CD4-positive, alpha-beta T cell (primary cell): ENCODE data around the gene TTC12. TPM values are rescaled to one million over a fixed set of nuclear protein-coding genes. Genes with fewer than 3 reads are reported as not detected.

ENCODE experiments used
- ATAC-seq: fragments of 200-7000 bp; cut with Tn5 transposase; one replicate; pipeline ENCODE4 v1.10.0; 2022; ENCODE audit warnings: mild to moderate bottlenecking; ENCODE audit not compliant: poor library complexity
- CTCF ChIA-PET: fragments of 350-600 bp; sonication (Branson Sonifier 250); formaldehyde crosslinking; loops from one replicate; lab custom pipeline; 2021; ENCODE audit warnings: antibody characterized with exemption, inconsistent platforms; lab: Charles Lee
- POLR2A ChIA-PET: fragments of 350-600 bp; sonication (Branson Sonifier 250); formaldehyde crosslinking; loops from one replicate; lab custom pipeline; 2021; ENCODE audit warnings: antibody characterized with exemption, inconsistent platforms; lab: Charles Lee
- DNase-seq, 14 experiments: peaks; one replicate each; pipeline ENCODE4 v3.0.0-alpha.2; 2013 to 2020; ENCODE audit warnings: mixed read lengths in 2 of 14
- H3K27ac ChIP-seq, 2 donors: one replicate each; pipeline versions ENCODE4 v1.5.1 to v1.7.0; 2013; ENCODE audit warnings: low read length in 2 of 2, low read depth in 1 of 2, mild to moderate bottlenecking in 1 of 2
- H3K27me3 ChIP-seq, 2 experiments: 1 replicate in 1 of 2; 2 replicates in 1 of 2; pipeline versions ENCODE4 v1.6.1 to v1.7.0; 2013; ENCODE audit warnings: low read length in 2 of 2, control low read depth in 1 of 2, mild to moderate bottlenecking in 1 of 2, moderate library complexity in 1 of 2; ENCODE audit not compliant: insufficient read depth in 2 of 2, control insufficient read depth in 1 of 2
- H3K36me3 ChIP-seq: one replicate; pipeline ENCODE4 v1.6.1; 2013; ENCODE audit warnings: low read length, control low read depth; ENCODE audit not compliant: insufficient read depth
- H3K4me1 ChIP-seq: one replicate; pipeline ENCODE4 v1.6.1; 2013; ENCODE audit warnings: low read length, control low read depth; ENCODE audit not compliant: insufficient read depth
- H3K4me3 ChIP-seq: one replicate; pipeline ENCODE4 v1.5.1; 2013; ENCODE audit warnings: mild to moderate bottlenecking, low read length, moderate library complexity
- H3K9me3 ChIP-seq, 2 experiments: 1 replicate in 1 of 2; 2 replicates in 1 of 2; pipeline versions ENCODE4 v1.6.1 to v1.7.0; 2013; ENCODE audit warnings: low read length in 2 of 2, mild to moderate bottlenecking in 2 of 2, control low read depth in 1 of 2, moderate library complexity in 1 of 2; ENCODE audit not compliant: control insufficient read depth in 1 of 2, insufficient read depth in 1 of 2
- H3K27ac Mint-ChIP-seq: one replicate; pipeline ENCODE4 v1.8.0; 2020; ENCODE audit warnings: mixed read lengths
- H3K27me3 Mint-ChIP-seq: one replicate; pipeline ENCODE4 v1.8.0; 2021; ENCODE audit warnings: mixed read lengths
- H3K36me3 Mint-ChIP-seq: one replicate; pipeline ENCODE4 v1.8.0; 2021; ENCODE audit warnings: low read depth, mixed read lengths
- H3K4me1 Mint-ChIP-seq: one replicate; pipeline ENCODE4 v1.8.0; 2021; ENCODE audit warnings: low read depth, mixed read lengths
- H3K4me3 Mint-ChIP-seq: one replicate; pipeline ENCODE4 v1.8.0; 2020; ENCODE audit warnings: mild to moderate bottlenecking, mixed read lengths
- H3K9me3 Mint-ChIP-seq: one replicate; pipeline ENCODE4 v1.8.0; 2020; ENCODE audit warnings: mixed read lengths
- intact Hi-C, 2 experiments: fragments of 100-400 bp; cut with DNase I in 1 of 2; cut with micrococcal nuclease in 1 of 2; formaldehyde crosslinking; loops; one replicate each; pipeline versions ENCODE4 v1.15.1 to v1.9.0; 2023 to 2025; cut with DNase I, micrococcal nuclease
- total RNA-seq, 174 experiments: library from RNA in 2 of 174; stranded (reverse) in 2 of 174; gene quantifications; one replicate each; pipeline ENCODE4 v1.2.3 and lab custom pipeline; 2021 to 2026
- TF ChIP-seq, protein P1 (sequence below): fragments of 200-600 bp; IDR thresholded peaks from one replicate; pipeline ENCODE4 v1.8.0; 2022; ENCODE audit warnings: antibody characterized with exemption, mild to moderate bottlenecking

TTC12 gene
- total RNA-seq, 2 experiments from 2014 or later = 26.5 to 34.5 TPM

- H3K4me3 Mint-ChIP-seq = no peak overlapping the region
- DNase-seq (no peak), ATAC-seq (no peak)
- no peaks in the 10 kb centered on the region for H3K27me3 ChIP-seq
- ChIA-PET POLR2A (no interaction called here), CTCF (no interaction called here)
- H3K36me3 ChIP-seq = peaks cover 44% of the 10 kb centered on the region
- intact Hi-C loops = no loop called here
- H3K4me1 Mint-ChIP-seq = peaks cover 7% of the 10 kb centered on the region
- H3K4me3 ChIP-seq = no peak overlapping the region
- H3K27ac Mint-ChIP-seq = no peak overlapping the region
- TF ChIP-seq, protein P1, sequence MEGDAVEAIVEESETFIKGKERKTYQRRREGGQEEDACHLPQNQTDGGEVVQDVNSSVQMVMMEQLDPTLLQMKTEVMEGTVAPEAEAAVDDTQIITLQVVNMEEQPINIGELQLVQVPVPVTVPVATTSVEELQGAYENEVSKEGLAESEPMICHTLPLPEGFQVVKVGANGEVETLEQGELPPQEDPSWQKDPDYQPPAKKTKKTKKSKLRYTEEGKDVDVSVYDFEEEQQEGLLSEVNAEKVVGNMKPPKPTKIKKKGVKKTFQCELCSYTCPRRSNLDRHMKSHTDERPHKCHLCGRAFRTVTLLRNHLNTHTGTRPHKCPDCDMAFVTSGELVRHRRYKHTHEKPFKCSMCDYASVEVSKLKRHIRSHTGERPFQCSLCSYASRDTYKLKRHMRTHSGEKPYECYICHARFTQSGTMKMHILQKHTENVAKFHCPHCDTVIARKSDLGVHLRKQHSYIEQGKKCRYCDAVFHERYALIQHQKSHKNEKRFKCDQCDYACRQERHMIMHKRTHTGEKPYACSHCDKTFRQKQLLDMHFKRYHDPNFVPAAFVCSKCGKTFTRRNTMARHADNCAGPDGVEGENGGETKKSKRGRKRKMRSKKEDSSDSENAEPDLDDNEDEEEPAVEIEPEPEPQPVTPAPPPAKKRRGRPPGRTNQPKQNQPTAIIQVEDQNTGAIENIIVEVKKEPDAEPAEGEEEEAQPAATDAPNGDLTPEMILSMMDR = no peak
- H3K4me1 ChIP-seq = no peaks in the 10 kb centered on the region
- H3K9me3 ChIP-seq = peaks cover 0 to 7% of the 10 kb centered on the region in 2 experiments
- H3K27me3 Mint-ChIP-seq = no peaks in the 10 kb centered on the region
- H3K9me3 Mint-ChIP-seq = no peaks in the 10 kb centered on the region
- H3K36me3 Mint-ChIP-seq = peaks cover 91% of the 10 kb centered on the region
- no peak overlapping the region for H3K27ac ChIP-seq
These were observed 36.1 kb downstream of the TTC12 start for GRCh38 chr11:113350336-113351067.

GRCh38 chr11:113351068-113351450 lies 36.7 kb downstream of the TTC12 start:
- ChIA-PET CTCF (no interaction called here), POLR2A (no interaction called here)
- Histone ChIP-seq H3K4me3 (no peak overlapping the region), H3K27ac (no peak overlapping the region), H3K36me3 (peaks cover 49% of the 10 kb centered on the region), H3K27me3 (no peaks in the 10 kb centered on the region), H3K4me1 (no peaks in the 10 kb centered on the region), H3K9me3 (peaks cover 0 to 13% of the 10 kb centered on the region in 2 experiments)
- peaks cover 97% of the 10 kb centered on the region for H3K36me3 Mint-ChIP-seq
- no peak for ATAC-seq
- peaks cover 7% of the 10 kb centered on the region for H3K4me1 Mint-ChIP-seq
- no peaks in the 10 kb centered on the region for H3K27me3 Mint-ChIP-seq
- no peak for DNase-seq
- intact Hi-C loops = no loop called here
- H3K9me3 Mint-ChIP-seq = peaks cover 2% of the 10 kb centered on the region
- TF ChIP-seq, protein P1 = no peak
- no peak overlapping the region for H3K4me3 Mint-ChIP-seq
- no peak overlapping the region for H3K27ac Mint-ChIP-seq

- Mint-ChIP-seq H3K4me1 (peaks cover 8% of the 10 kb centered on the region), H3K36me3 (peaks cover 98% of the 10 kb centered on the region), H3K27ac (no peak overlapping the region), H3K27me3 (no peaks in the 10 kb centered on the region), H3K4me3 (no peak overlapping the region), H3K9me3 (peaks cover 3% of the 10 kb centered on the region)
- TF ChIP-seq, protein P1 = no peak
- Histone ChIP-seq H3K27me3 (no peaks in the 10 kb centered on the region), H3K9me3 (peaks cover 0 to 17% of the 10 kb centered on the region in 2 experiments), H3K4me1 (no peaks in the 10 kb centered on the region), H3K27ac (no peak overlapping the region), H3K4me3 (no peak overlapping the region), H3K36me3 (peaks cover 52% of the 10 kb centered on the region)
- ChIA-PET CTCF (no interaction called here), POLR2A (no interaction called here)
- intact Hi-C loops = no loop called here
- no peak for DNase-seq
- ATAC-seq = no peak
These were observed 37.1 kb downstream of the TTC12 start for GRCh38 chr11:113351480-113351879.
